Body of pancreas (tissue), 4 donors: ENCODE measurements around the gene STXBP1.

Experiments
- CTCF ChIP-seq, 7 experiments: fragments of 450-650 bp in 4 of 7; fragments of 200-600 bp in 3 of 7; sonication (generic) in 3 of 7; IDR thresholded peaks; one replicate each; pipeline ENCODE4 v1.5.1; 2016 to 2019; ENCODE audit warnings: antibody characterized with exemption in 7 of 7
- POLR2A ChIP-seq, 3 donors: fragments of 450-650 bp; IDR thresholded peaks; one replicate each; pipeline ENCODE4 v1.6.1; 2016; ENCODE audit warnings: antibody characterized with exemption in 3 of 3, mild to moderate bottlenecking in 2 of 3

GRCh38 chr9:127568618-127568970 lies 43.5 kb upstream of the STXBP1 start:
- TF ChIP-seq POLR2A (IDR thresholded peaks at IDR 0.05) (peak in 1 of 3 donors; percentile 29), CTCF (IDR thresholded peaks at IDR 0.05) (peak in 2 of 7 experiments; percentile 15 to 19)
